Esophagus (tissue), 2 donors: Measurements from ENCODE around the gene ABCC5. TPM values are rescaled to one million over a fixed set of nuclear protein-coding genes. Genes with fewer than 3 reads are reported as not detected.
A peak's percentile ranks its signal among the peaks of the same experiment; 100 is the strongest.
"Not testable (repeated sequence)": the region's sequence is repeated elsewhere in the genome, so short reads cannot be mapped to it uniquely, and the experiment has no call there.

Source experiments
- H3K27ac ChIP-seq, 2 donors: one replicate each; pipeline ENCODE4 v1.5.1; 2013; ENCODE audit warnings: low read depth in 2 of 2, mild to moderate bottlenecking in 2 of 2, inconsistent platforms in 1 of 2, low read length in 1 of 2, moderate library complexity in 1 of 2
- H3K27me3 ChIP-seq, 2 donors: one replicate each; pipeline ENCODE4 v1.6.1; 2013; ENCODE audit warnings: low read length in 2 of 2, control low read depth in 1 of 2, mild to moderate bottlenecking in 1 of 2; ENCODE audit not compliant: insufficient read depth in 2 of 2, control insufficient read depth in 1 of 2
- H3K36me3 ChIP-seq, 2 donors: one replicate each; pipeline ENCODE4 v1.6.1; 2013; ENCODE audit warnings: low read length in 1 of 2; ENCODE audit not compliant: control insufficient read depth in 2 of 2, insufficient read depth in 2 of 2
- H3K4me1 ChIP-seq, 2 donors: one replicate each; pipeline ENCODE4 v1.6.1; 2013; ENCODE audit warnings: low read length in 1 of 2; ENCODE audit not compliant: control insufficient read depth in 2 of 2, insufficient read depth in 2 of 2
- H3K4me3 ChIP-seq, 2 donors: one replicate each; pipeline ENCODE4 v1.5.1; 2013; ENCODE audit warnings: low read length in 2 of 2, mild to moderate bottlenecking in 2 of 2, low read depth in 1 of 2, moderate library complexity in 1 of 2
- H3K9me3 ChIP-seq, 2 donors: one replicate each; pipeline ENCODE4 v1.6.1; 2013; ENCODE audit warnings: mild to moderate bottlenecking in 2 of 2, low read depth in 1 of 2, low read length in 1 of 2, moderate library complexity in 1 of 2; ENCODE audit not compliant: control insufficient read depth in 2 of 2, insufficient read depth in 1 of 2
- WGBS, 2 donors: extraction: QIAGEN DNeasy Blood & Tissue Kit; methylation state at CpG; one replicate each; pipeline ENCODE4 v1.1.7; 2013; 5-methylcytosine and 5-hydroxymethylcytosine counted together
- polyA plus RNA-seq, 2 donors: library from polyadenylated mRNA; stranded (reverse); fragments of 200-250 nt; gene quantifications; one replicate each; pipeline ENCODE4 v1.2.3, GENCODE V29; 2013
- donor health status: healthy with polysubstance abuse.
- donor health status: Bipolar disorder and iron deficiency.

Gene ABCC5
- polyA plus RNA-seq, 2 donors = 19.2 to 56.0 TPM

GRCh38 chr3:183892610-183893214, 125.0 kb downstream of the ABCC5 start:
- WGBS, 2 donors = 49 to 53% methylated on average over 9 of the region's 9 CpGs
- Histone ChIP-seq H3K36me3 (no peaks in the 10 kb centered on the region), H3K27me3 (no peaks in the 10 kb centered on the region), H3K4me3 (no peak overlapping the region), H3K27ac (no peak overlapping the region), H3K9me3 (peaks cover 0 to 2% of the 10 kb centered on the region in 2 donors), H3K4me1 (no peaks in the 10 kb centered on the region)

- no peaks in the 10 kb centered on the region for H3K36me3 ChIP-seq
- no peaks in the 10 kb centered on the region for H3K9me3 ChIP-seq
- 91 to 94% methylated on average over 10 of the region's 10 CpGs for WGBS, 2 donors
- H3K27ac ChIP-seq = no peak overlapping the region
- H3K4me1 ChIP-seq = no peaks in the 10 kb centered on the region
- H3K27me3 ChIP-seq = no peaks in the 10 kb centered on the region
- H3K4me3 ChIP-seq = no peak overlapping the region
Measured at GRCh38 chr3:183885766-183886165, 131.9 kb downstream of the ABCC5 start.

DNA sequence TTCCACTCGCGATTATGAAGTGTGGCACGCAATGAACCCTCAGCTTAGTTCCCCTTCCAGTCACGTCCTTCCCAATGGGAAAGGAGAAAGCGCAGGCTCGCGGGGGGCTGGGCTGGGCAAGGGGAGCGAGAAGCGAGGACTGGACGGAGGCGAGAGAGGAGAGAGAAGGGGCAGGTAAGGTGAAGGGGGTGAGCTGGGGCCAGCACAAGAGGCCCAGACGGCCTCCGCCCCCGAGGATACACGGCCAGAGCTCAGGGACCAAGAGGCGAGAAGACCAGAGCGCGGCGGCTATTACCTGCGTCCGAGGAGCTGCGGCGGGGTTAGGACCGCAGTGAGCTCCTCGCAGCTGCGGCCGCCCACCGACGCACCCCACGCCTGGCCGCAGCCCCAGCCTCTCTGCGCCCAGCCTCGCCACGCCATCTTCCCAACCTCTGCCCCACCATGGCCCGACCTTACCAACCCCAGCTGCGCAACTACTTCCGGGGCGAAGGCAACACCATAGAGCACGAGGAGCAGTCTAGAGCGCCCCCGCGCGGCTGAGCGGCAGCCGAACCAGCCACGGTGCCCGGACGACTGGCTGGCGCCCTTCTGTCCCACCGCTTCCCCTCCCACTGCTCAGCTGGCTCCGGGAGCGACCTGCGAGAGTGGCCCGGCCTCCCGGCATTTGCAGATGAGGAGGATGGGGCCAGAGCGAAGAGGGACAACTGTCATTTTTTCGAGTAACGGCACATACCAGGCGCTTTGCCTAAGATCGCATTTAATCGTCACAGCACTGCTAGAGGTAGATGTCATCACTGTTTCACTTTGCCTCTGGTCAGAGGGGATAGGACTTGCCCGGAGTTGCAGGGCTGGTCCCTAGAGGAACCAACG, 133.0 kb downstream of the ABCC5 start, which contains the start of gene PARL:
Gene PARL (minus strand): TSS at position 454 of the 870 bp plus-strand sequence. CDS start 34 bp downstream, at position 420.
- no peaks in the 10 kb centered on the region for H3K36me3 ChIP-seq
- H3K4me1 ChIP-seq = no peaks in the 10 kb centered on the region
- peak within 1 kb of the TSS; percentile 43 to 92 for H3K27ac ChIP-seq
- no peaks in the 10 kb centered on the region for H3K9me3 ChIP-seq
- 1% methylated on average over 43 to 63 of the region's 63 CpGs for WGBS, 2 donors
- H3K27me3 ChIP-seq = no peaks in the 10 kb centered on the region
- H3K4me3 ChIP-seq = peak within 1 kb of the TSS; percentile 88 to 98

DNA sequence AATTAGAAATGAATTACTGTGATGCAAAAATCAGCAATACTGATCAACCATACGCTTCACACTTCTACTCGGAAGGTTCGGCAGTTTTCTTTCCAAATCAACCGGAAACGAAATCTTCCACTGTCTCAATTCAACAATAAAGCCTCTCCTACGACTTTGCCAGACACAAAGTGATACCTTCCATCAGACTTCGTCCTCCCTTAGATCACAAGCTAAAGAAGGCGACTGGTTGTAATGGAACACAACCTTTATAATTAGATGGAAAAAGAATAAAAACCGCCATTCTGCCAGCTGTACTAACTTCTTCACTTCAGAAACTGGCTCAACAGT, 133.6 kb downstream of the ABCC5 start:
- Histone ChIP-seq H3K9me3 (no peaks in the 10 kb centered on the region), H3K27ac (peak overlapping the region in 1 of 2 donors; percentile 92), H3K27me3 (no peaks in the 10 kb centered on the region), H3K4me3 (peak overlapping the region; percentile 88 to 98), H3K36me3 (no peaks in the 10 kb centered on the region), H3K4me1 (no peaks in the 10 kb centered on the region)
- 0 to 1% methylated on average over 9 of the region's 9 CpGs for WGBS, 2 donors

- WGBS, 2 donors = 52% methylated on average over 16 of the region's 16 CpGs
- Histone ChIP-seq H3K27ac (no peak overlapping the region), H3K36me3 (no peaks in the 10 kb centered on the region), H3K4me3 (peak overlapping the region in 1 of 2 donors; percentile 98), H3K4me1 (no peaks in the 10 kb centered on the region), H3K27me3 (no peaks in the 10 kb centered on the region), H3K9me3 (no peaks in the 10 kb centered on the region)
Measured at GRCh38 chr3:183883291-183884096, 134.2 kb downstream of the ABCC5 start.

- no peaks in the 10 kb centered on the region for H3K9me3 ChIP-seq
- H3K27ac ChIP-seq = no peak overlapping the region
- H3K27me3 ChIP-seq = no peaks in the 10 kb centered on the region
- no peaks in the 10 kb centered on the region for H3K36me3 ChIP-seq
- no peaks in the 10 kb centered on the region for H3K4me1 ChIP-seq
- H3K4me3 ChIP-seq = no peak overlapping the region
- WGBS, 2 donors = 91 to 92% methylated on average over 9 of the region's 9 CpGs
Measured at GRCh38 chr3:183880121-183880520, 137.6 kb downstream of the ABCC5 start.

DNA sequence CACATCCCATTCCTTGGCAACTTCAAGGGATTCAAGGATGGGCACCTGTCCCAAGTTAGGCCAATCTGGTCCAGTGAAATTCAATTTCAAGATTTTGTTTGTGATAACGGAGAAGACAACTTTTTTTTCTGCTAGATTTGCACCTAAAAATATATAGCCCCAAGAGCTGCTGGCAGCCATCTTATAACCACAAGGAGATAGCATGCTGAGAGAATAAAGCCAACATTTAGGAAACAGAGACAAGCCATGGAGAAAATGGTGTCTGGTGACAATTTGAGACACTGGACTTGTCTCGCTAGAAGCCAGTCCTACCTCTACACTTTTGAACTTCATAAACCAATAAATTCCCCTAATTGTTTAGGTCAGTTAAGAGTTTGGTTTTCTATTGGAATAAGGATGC, 138.4 kb downstream of the ABCC5 start:
- H3K4me3 ChIP-seq = no peak overlapping the region
- H3K9me3 ChIP-seq = no peaks in the 10 kb centered on the region
- no peaks in the 10 kb centered on the region for H3K4me1 ChIP-seq
- no peaks in the 10 kb centered on the region for H3K27me3 ChIP-seq
- no peaks in the 10 kb centered on the region for H3K36me3 ChIP-seq
- H3K27ac ChIP-seq = no peak overlapping the region
- WGBS, 2 donors = 94 to 97% methylated on average over 2 of the region's 2 CpGs

GRCh38 chr3:183878071-183878470, 139.6 kb downstream of the ABCC5 start:
- no peaks in the 10 kb centered on the region for H3K4me1 ChIP-seq
- no peak overlapping the region for H3K27ac ChIP-seq
- no peaks in the 10 kb centered on the region for H3K27me3 ChIP-seq
- WGBS, 2 donors = 91 to 93% methylated on average over 8 of the region's 8 CpGs
- no peaks in the 10 kb centered on the region for H3K36me3 ChIP-seq
- no peak overlapping the region for H3K4me3 ChIP-seq
- H3K9me3 ChIP-seq = no peaks in the 10 kb centered on the region

- not testable (repeated sequence) for H3K27me3 ChIP-seq, H3K27ac ChIP-seq, H3K4me1 ChIP-seq, H3K4me3 ChIP-seq, H3K9me3 ChIP-seq, H3K36me3 ChIP-seq
- WGBS, 2 donors = 84 to 85% methylated on average over 5 of the region's 5 CpGs
Measured at GRCh38 chr3:183877227-183877626, 140.5 kb downstream of the ABCC5 start.
